ENCODE results near the gene TMEM140. TPM values are rescaled to one million over a fixed set of nuclear protein-coding genes. Genes with fewer than 3 reads are reported as not detected.

Gene TMEM140
- total RNA-seq, 4 donors from 2014 or later, result 4.8 to 36.3 (median 28.9) TPM

DNA sequence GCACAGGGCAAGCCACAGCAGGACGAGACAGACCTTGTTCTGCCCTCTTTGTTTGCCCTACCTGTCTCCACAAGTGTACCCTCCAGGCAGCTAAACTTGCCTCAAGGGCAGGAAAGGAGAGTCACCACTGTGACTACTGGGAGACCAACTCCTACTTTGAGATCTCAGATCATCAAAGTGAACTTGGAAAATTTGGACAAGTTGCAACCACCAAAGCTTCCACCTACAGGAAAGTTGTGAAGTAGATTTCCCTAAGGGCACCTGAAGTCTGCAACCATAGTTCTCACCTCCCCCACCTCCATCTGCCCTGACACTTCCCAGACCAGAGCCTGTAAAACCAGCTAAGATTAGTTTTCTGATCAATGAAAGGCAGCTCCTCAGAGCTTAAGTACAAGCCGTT is 66.0 kb downstream of the TMEM140 start:
- Histone ChIP-seq H3K27ac (no peak overlapping the region), H3K4me3 (no peak overlapping the region), H3K4me1 (peaks cover 0 to 20% (median 14%) of the 10 kb centered on the region in 4 donors), H3K9me3 (no peaks in the 10 kb centered on the region), H3K27me3 (no peaks in the 10 kb centered on the region), H3K36me3 (no peaks in the 10 kb centered on the region)
- no peak for DNase-seq
- intact Hi-C loops (cut with DNase I; ENCODE audit: low total_unique reads) (no loop called here), in situ Hi-C loops (cut with MboI; ENCODE audit: low pct_ligation_motif_present in 1 of 4, low pct_unique_long_range_greater_than_20kb in 1 of 4, low sequenced_read_pairs in 3 of 4) (no loop called here)
- WGBS, 2 donors (ENCODE audit: low coverage in 1 of 2), result 82% methylated on average over 2 of the region's 2 CpGs; no CpG with 5 or more reads in 1 of the 2 donors
- TF ChIP-seq POLR2A (IDR thresholded peaks at IDR 0.05) (no peak), POLR2AphosphoS5 (IDR thresholded peaks at IDR 0.05) (no peak), EP300 (IDR thresholded peaks at IDR 0.05; ENCODE audit: low read depth) (no peak)
- TF ChIP-seq, protein P1, sequence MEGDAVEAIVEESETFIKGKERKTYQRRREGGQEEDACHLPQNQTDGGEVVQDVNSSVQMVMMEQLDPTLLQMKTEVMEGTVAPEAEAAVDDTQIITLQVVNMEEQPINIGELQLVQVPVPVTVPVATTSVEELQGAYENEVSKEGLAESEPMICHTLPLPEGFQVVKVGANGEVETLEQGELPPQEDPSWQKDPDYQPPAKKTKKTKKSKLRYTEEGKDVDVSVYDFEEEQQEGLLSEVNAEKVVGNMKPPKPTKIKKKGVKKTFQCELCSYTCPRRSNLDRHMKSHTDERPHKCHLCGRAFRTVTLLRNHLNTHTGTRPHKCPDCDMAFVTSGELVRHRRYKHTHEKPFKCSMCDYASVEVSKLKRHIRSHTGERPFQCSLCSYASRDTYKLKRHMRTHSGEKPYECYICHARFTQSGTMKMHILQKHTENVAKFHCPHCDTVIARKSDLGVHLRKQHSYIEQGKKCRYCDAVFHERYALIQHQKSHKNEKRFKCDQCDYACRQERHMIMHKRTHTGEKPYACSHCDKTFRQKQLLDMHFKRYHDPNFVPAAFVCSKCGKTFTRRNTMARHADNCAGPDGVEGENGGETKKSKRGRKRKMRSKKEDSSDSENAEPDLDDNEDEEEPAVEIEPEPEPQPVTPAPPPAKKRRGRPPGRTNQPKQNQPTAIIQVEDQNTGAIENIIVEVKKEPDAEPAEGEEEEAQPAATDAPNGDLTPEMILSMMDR (IDR thresholded peaks at IDR 0.05), result no peak

DNA sequence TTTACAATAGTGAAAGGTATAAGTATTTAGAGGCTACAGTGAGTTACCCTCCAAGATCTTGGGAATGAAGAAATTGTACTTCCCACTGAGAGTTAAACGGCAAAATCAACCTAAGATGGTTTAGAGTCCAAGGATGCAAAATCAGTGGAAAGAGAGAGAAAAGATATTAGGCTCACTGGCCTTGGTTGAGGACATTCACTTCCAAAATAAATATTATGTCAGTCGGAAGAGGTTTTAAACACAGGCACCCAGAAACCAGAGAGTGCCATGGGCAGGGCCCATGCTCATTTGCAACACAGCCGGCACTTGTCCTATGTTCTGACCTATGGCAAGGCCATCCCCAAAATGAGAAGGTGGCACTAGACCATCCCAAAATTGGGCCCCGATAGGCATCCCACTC is 67.3 kb downstream of the TMEM140 start:
- Histone ChIP-seq H3K36me3 (no peaks in the 10 kb centered on the region), H3K27ac (no peak overlapping the region), H3K9me3 (no peaks in the 10 kb centered on the region), H3K4me1 (peaks cover 0 to 17% (median 12%) of the 10 kb centered on the region in 4 donors), H3K4me3 (no peak overlapping the region), H3K27me3 (no peaks in the 10 kb centered on the region)
- intact Hi-C loops (cut with DNase I; ENCODE audit: low total_unique reads), result no loop called here
- in situ Hi-C loops (cut with MboI; ENCODE audit: low pct_ligation_motif_present in 1 of 4, low pct_unique_long_range_greater_than_20kb in 1 of 4, low sequenced_read_pairs in 3 of 4), result no loop called here
- WGBS, 2 donors (ENCODE audit: low coverage in 1 of 2), result 86 to 89% methylated on average over 1 to 4 of the region's 4 CpGs
- DNase-seq, result no peak
- no peak for TF ChIP-seq POLR2AphosphoS5 (IDR thresholded peaks at IDR 0.05)
- TF ChIP-seq POLR2A (IDR thresholded peaks at IDR 0.05), result no peak
- TF ChIP-seq, protein P1 (IDR thresholded peaks at IDR 0.05), result no peak
- no peak for TF ChIP-seq EP300 (IDR thresholded peaks at IDR 0.05; ENCODE audit: low read depth)

DNA sequence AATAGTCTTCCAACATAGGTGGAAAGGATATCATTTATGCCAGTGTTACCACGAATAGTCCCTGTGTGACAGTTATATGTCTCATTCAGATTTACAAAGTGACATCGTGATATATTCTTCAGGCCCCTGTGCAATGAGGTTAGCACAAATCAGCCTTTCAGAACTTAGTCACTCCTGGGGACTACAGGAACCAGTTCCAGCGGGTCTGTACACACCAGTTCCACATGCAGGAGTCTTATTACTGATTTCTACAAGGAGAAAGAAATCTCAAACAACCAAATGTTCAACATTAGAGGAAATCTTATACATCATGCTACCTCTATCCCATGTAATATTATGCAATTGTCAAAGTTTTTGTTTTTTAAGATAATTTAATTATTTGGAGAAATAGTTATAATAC is 67.8 kb downstream of the TMEM140 start:
- no peak for TF ChIP-seq EP300 (IDR thresholded peaks at IDR 0.05; ENCODE audit: low read depth)
- TF ChIP-seq, protein P1 (IDR thresholded peaks at IDR 0.05), result no peak
- TF ChIP-seq POLR2A (IDR thresholded peaks at IDR 0.05), result no peak
- TF ChIP-seq POLR2AphosphoS5 (IDR thresholded peaks at IDR 0.05), result no peak
- Histone ChIP-seq H3K4me1 (peaks cover 0 to 12% (median 8%) of the 10 kb centered on the region in 4 donors), H3K27ac (no peak overlapping the region), H3K4me3 (no peak overlapping the region), H3K27me3 (no peaks in the 10 kb centered on the region), H3K9me3 (no peaks in the 10 kb centered on the region), H3K36me3 (no peaks in the 10 kb centered on the region)
- WGBS, 2 donors (ENCODE audit: low coverage in 1 of 2), result 47 to 79% methylated on average over 3 of the region's 3 CpGs
- DNase-seq, result no peak
- intact Hi-C loops (cut with DNase I; ENCODE audit: low total_unique reads) (no loop called here), in situ Hi-C loops (cut with MboI; ENCODE audit: low pct_ligation_motif_present in 1 of 4, low pct_unique_long_range_greater_than_20kb in 1 of 4, low sequenced_read_pairs in 3 of 4) (no loop called here)

Small RNAs within 50 kb of the gene (small RNA-seq; reads per million reads assigned to genes)
- gene MIR6509, result 0 to 0.56 (median 0.09) reads per million in 4 donors

Other genes starting within 250 kb of the TMEM140 start
- 1 to 10 TPM in 2 of 4 donors, under 1 TPM in 1, not detected in 1; 0.41 to 2.6 (median 1.1) TPM for gene AGBL3, start 161.6 kb upstream of the TMEM140 start, total RNA-seq
- gene CYREN, start 22.6 kb downstream of the TMEM140 start, total RNA-seq, result 10 to 100 TPM; 30.8 to 88.3 (median 37.8) TPM
- gene WDR91, start 63.5 kb downstream of the TMEM140 start, total RNA-seq, result 10 to 100 TPM in 2 of 4 donors, 1 to 10 TPM in 2; 6.7 to 19.9 (median 12.6) TPM
- gene STRA8, start 85.8 kb downstream of the TMEM140 start, total RNA-seq, result not detected